Vagina (tissue), 2 donors: ENCODE data around the gene ZNF662. TPM values are rescaled to one million over a fixed set of nuclear protein-coding genes. Genes with fewer than 3 reads are reported as not detected.

Source experiments
- DNase-seq, 2 donors: peaks; one replicate each; pipeline ENCODE4 v3.0.0-alpha.2; 2017; ENCODE audit errors: extremely low spot score in 2 of 2
- H3K27ac ChIP-seq: fragments of 200-600 bp; sonication (generic); one replicate; pipeline ENCODE4 v1.5.1; 2019
- H3K27me3 ChIP-seq: fragments of 200-600 bp; sonication (generic); one replicate; pipeline ENCODE4 v1.5.1; 2019
- H3K36me3 ChIP-seq, 2 donors: fragments of 200-600 bp; sonication (generic); one replicate each; pipeline ENCODE4 v1.5.1; 2017 to 2019
- H3K4me1 ChIP-seq: fragments of 200-600 bp; sonication (generic); one replicate; pipeline ENCODE4 v1.5.1; 2019
- H3K4me3 ChIP-seq, 2 donors: fragments of 200-600 bp; sonication (generic); 1 replicate in 1 of 2; 2 replicates in 1 of 2; pipeline ENCODE4 v1.5.1; 2016 to 2019
- H3K9me3 ChIP-seq: fragments of 200-600 bp; sonication (generic); one replicate; pipeline ENCODE4 v1.5.1; 2019
- CTCF ChIP-seq, 3 experiments: fragments of 450-650 bp in 2 of 3; fragments of 200-600 bp in 1 of 3; sonication (generic) in 1 of 3; IDR thresholded peaks; one replicate each; pipeline ENCODE4 v1.5.1; 2017 to 2019; ENCODE audit warnings: antibody characterized with exemption in 3 of 3, mild to moderate bottlenecking in 2 of 3, moderate library complexity in 2 of 3
- POLR2A ChIP-seq, 2 donors: fragments of 450-650 bp; IDR thresholded peaks; one replicate each; pipeline ENCODE4 v1.6.1; 2017; ENCODE audit warnings: antibody characterized with exemption in 2 of 2, mild to moderate bottlenecking in 2 of 2, moderate library complexity in 2 of 2
- POLR2AphosphoS5 ChIP-seq, 2 donors: sonication (generic); formaldehyde crosslinking; IDR thresholded peaks; one replicate each; pipeline ENCODE4 v1.9.0; 2017; ENCODE audit warnings: antibody characterized with exemption in 2 of 2, mild to moderate bottlenecking in 2 of 2, low read depth in 1 of 2; ENCODE audit not compliant: insufficient read depth in 1 of 2
- intact Hi-C: fragments of 100-400 bp; cut with DNase I; formaldehyde crosslinking; loops from one replicate; pipeline ENCODE4 v1.15.1; 2023
- total RNA-seq: library from RNA; depleted of rRNA; stranded (reverse); fragments of >200 nt; gene quantifications from one replicate; pipeline ENCODE4 v1.2.3, GENCODE V29; 2016

Gene ZNF662
- total RNA-seq, 1 donor from 2014 or later = 6.6 TPM

- DNase-seq = no peak
- H3K36me3 ChIP-seq = no peaks in the 10 kb centered on the region
- H3K27ac ChIP-seq = no peak overlapping the region
- H3K27me3 ChIP-seq = no peaks in the 10 kb centered on the region
- H3K4me3 ChIP-seq = no peak overlapping the region
- TF ChIP-seq CTCF (IDR thresholded peaks at IDR 0.05) = no peak
- TF ChIP-seq POLR2A (IDR thresholded peaks at IDR 0.05) = no peak
- no peak for TF ChIP-seq POLR2AphosphoS5 (IDR thresholded peaks at IDR 0.05; ENCODE audit: insufficient read depth in 1 of 2, low read depth in 1 of 2)
- H3K9me3 ChIP-seq = no peaks in the 10 kb centered on the region
- intact Hi-C loops = no loop called here
- no peaks in the 10 kb centered on the region for H3K4me1 ChIP-seq
Observed at GRCh38 chr3:42946050-42946449, 40.1 kb downstream of the ZNF662 start.

GRCh38 chr3:42957573-42957972 lies 51.6 kb downstream of the ZNF662 start:
- Histone ChIP-seq H3K27ac (no peak overlapping the region), H3K9me3 (no peaks in the 10 kb centered on the region), H3K27me3 (no peaks in the 10 kb centered on the region), H3K4me3 (no peak overlapping the region), H3K4me1 (no peaks in the 10 kb centered on the region), H3K36me3 (no peaks in the 10 kb centered on the region)
- no peak for TF ChIP-seq POLR2AphosphoS5 (IDR thresholded peaks at IDR 0.05; ENCODE audit: insufficient read depth in 1 of 2, low read depth in 1 of 2)
- no peak for TF ChIP-seq POLR2A (IDR thresholded peaks at IDR 0.05)
- TF ChIP-seq CTCF (IDR thresholded peaks at IDR 0.05) = no peak
- no peak for DNase-seq
- intact Hi-C loops = no loop called here

- Histone ChIP-seq H3K9me3 (no peaks in the 10 kb centered on the region), H3K27me3 (no peaks in the 10 kb centered on the region), H3K36me3 (no peaks in the 10 kb centered on the region), H3K4me3 (no peak overlapping the region), H3K27ac (no peak overlapping the region), H3K4me1 (no peaks in the 10 kb centered on the region)
- DNase-seq = no peak
- intact Hi-C loops = loop anchor here (5.0 kb wide), 1 partner anchor 197 kb away; no protein-coding TSS in a partner anchor
- TF ChIP-seq CTCF (IDR thresholded peaks at IDR 0.05) = no peak
Observed at GRCh38 chr3:42960282-42960681, 54.3 kb downstream of the ZNF662 start.

- TF ChIP-seq CTCF (IDR thresholded peaks at IDR 0.05) (no peak), POLR2A (IDR thresholded peaks at IDR 0.05) (no peak), POLR2AphosphoS5 (IDR thresholded peaks at IDR 0.05; ENCODE audit: insufficient read depth in 1 of 2, low read depth in 1 of 2) (no peak)
- Histone ChIP-seq H3K36me3 (no peaks in the 10 kb centered on the region), H3K4me3 (no peak overlapping the region), H3K4me1 (no peaks in the 10 kb centered on the region), H3K9me3 (no peaks in the 10 kb centered on the region), H3K27ac (no peak overlapping the region), H3K27me3 (no peaks in the 10 kb centered on the region)
- intact Hi-C loops = loop anchor here (5.0 kb wide), 1 partner anchor 197 kb away; no protein-coding TSS in a partner anchor
- no peak for DNase-seq
Observed at GRCh38 chr3:42960786-42961185, 54.8 kb downstream of the ZNF662 start.

- no peak overlapping the region for H3K27ac ChIP-seq
- H3K4me1 ChIP-seq = no peaks in the 10 kb centered on the region
- no peaks in the 10 kb centered on the region for H3K36me3 ChIP-seq
- H3K4me3 ChIP-seq = no peak overlapping the region
- DNase-seq = no peak
- intact Hi-C loops = loop anchor here (5.0 kb wide), 1 partner anchor 196 kb away; no protein-coding TSS in a partner anchor
- H3K9me3 ChIP-seq = no peaks in the 10 kb centered on the region
- TF ChIP-seq CTCF (IDR thresholded peaks at IDR 0.05) (peak; percentile 33 to 67 (median 42)), POLR2A (IDR thresholded peaks at IDR 0.05) (no peak), POLR2AphosphoS5 (IDR thresholded peaks at IDR 0.05; ENCODE audit: insufficient read depth in 1 of 2, low read depth in 1 of 2) (no peak)
- H3K27me3 ChIP-seq = no peaks in the 10 kb centered on the region
Observed at GRCh38 chr3:42961633-42962032, 55.7 kb downstream of the ZNF662 start.
